Measurements from ENCODE around the gene PRRT1. TPM values are rescaled to one million over a fixed set of nuclear protein-coding genes. Genes with fewer than 3 reads are reported as not detected.
A peak's percentile ranks its signal among the peaks of the same experiment; 100 is the strongest.

PRRT1 gene
- total RNA-seq, 1 donor from 2014 or later, result not detected

GRCh38 chr6:32168350-32168749 is 16.6 kb upstream of the PRRT1 start:
- H3K4me3 ChIP-seq, result peak overlapping the region; percentile 17

GRCh38 chr6:32167761-32168262 is 16.1 kb upstream of the PRRT1 start:
- peaks cover 13% of the 10 kb centered on the region for H3K79me2 ChIP-seq (ENCODE audit: low read depth)
- peak overlapping the region; percentile 59 for H3K27ac ChIP-seq
- H3K4me3 Mint-ChIP-seq, result no peak overlapping the region
- no peaks in the 10 kb centered on the region for H3K36me3 ChIP-seq
- H3K27ac Mint-ChIP-seq, result peak overlapping the region; percentile 27
- H3K9ac ChIP-seq, result no peak overlapping the region
- TF ChIP-seq EZH2 (IDR thresholded peaks at IDR 0.05) (no peak), EZH2phosphoT487 (IDR thresholded peaks at IDR 0.05) (no peak), CTCF (IDR thresholded peaks at IDR 0.05) (no peak)
- peaks cover 9% of the 10 kb centered on the region for H3K4me1 Mint-ChIP-seq
- peaks cover 3% of the 10 kb centered on the region for H3K27me3 Mint-ChIP-seq (ENCODE audit: insufficient read depth, low read depth)
- peaks cover 40% of the 10 kb centered on the region for H3K36me3 Mint-ChIP-seq
- H3K9me3 Mint-ChIP-seq, result no peaks in the 10 kb centered on the region
- H3K9me3 ChIP-seq (ENCODE audit: low read depth), result no peaks in the 10 kb centered on the region
- peak overlapping the region; percentile 17 for H3K4me3 ChIP-seq
- H3K27me3 ChIP-seq, result no peaks in the 10 kb centered on the region
- peaks cover 10% of the 10 kb centered on the region for H4K20me1 ChIP-seq (ENCODE audit: low read depth)
- peak overlapping the region; percentile 7 for H3K4me2 ChIP-seq
- H2AFZ ChIP-seq (replicated peaks), result no peak overlapping the region
- H3K4me1 ChIP-seq, result peaks cover 30% of the 10 kb centered on the region
- DNase-seq (ENCODE audit: low spot score), result peak; percentile 72
- H3F3A ChIP-seq (ENCODE audit: low read depth), result peaks cover 50% of the 10 kb centered on the region

More at GRCh38 chr6:32168350-32168749, 16.6 kb upstream of the PRRT1 start:
- Mint-ChIP-seq H3K27ac (no peak overlapping the region), H3K4me3 (no peak overlapping the region), H3K27me3 (ENCODE audit: insufficient read depth, low read depth) (peaks cover 3% of the 10 kb centered on the region), H3K36me3 (peaks cover 36% of the 10 kb centered on the region), H3K4me1 (peaks cover 10% of the 10 kb centered on the region), H3K9me3 (no peaks in the 10 kb centered on the region)
- Histone ChIP-seq H3K36me3 (no peaks in the 10 kb centered on the region), H4K20me1 (ENCODE audit: low read depth) (peaks cover 16% of the 10 kb centered on the region), H3K27ac (peak overlapping the region; percentile 59), H3K27me3 (no peaks in the 10 kb centered on the region), H3K9ac (no peak overlapping the region), H3F3A (ENCODE audit: low read depth) (peaks cover 50% of the 10 kb centered on the region), H3K4me1 (peaks cover 29% of the 10 kb centered on the region), H3K4me2 (peak overlapping the region; percentile 7), H3K79me2 (ENCODE audit: low read depth) (peaks cover 19% of the 10 kb centered on the region), H3K9me3 (ENCODE audit: low read depth) (no peaks in the 10 kb centered on the region), H2AFZ (replicated peaks) (no peak overlapping the region)
- TF ChIP-seq EZH2 (IDR thresholded peaks at IDR 0.05) (no peak), CTCF (IDR thresholded peaks at IDR 0.05) (no peak), EZH2phosphoT487 (IDR thresholded peaks at IDR 0.05) (no peak)
- no peak for DNase-seq (ENCODE audit: low spot score)

GRCh38 chr6:32167154-32167760 is 15.5 kb upstream of the PRRT1 start:
- Mint-ChIP-seq H3K36me3 (peaks cover 45% of the 10 kb centered on the region), H3K27ac (peak overlapping the region; percentile 27), H3K4me1 (peaks cover 9% of the 10 kb centered on the region), H3K4me3 (no peak overlapping the region), H3K27me3 (ENCODE audit: insufficient read depth, low read depth) (peaks cover 3% of the 10 kb centered on the region), H3K9me3 (no peaks in the 10 kb centered on the region)
- TF ChIP-seq CTCF (IDR thresholded peaks at IDR 0.05) (no peak), EZH2 (IDR thresholded peaks at IDR 0.05) (no peak), EZH2phosphoT487 (IDR thresholded peaks at IDR 0.05) (no peak)
- peak overlapping the region; percentile 7 for H3K4me2 ChIP-seq
- no peak overlapping the region for H3K4me3 ChIP-seq
- H3K36me3 ChIP-seq, result no peaks in the 10 kb centered on the region
- no peak overlapping the region for H2AFZ ChIP-seq (replicated peaks)
- H3F3A ChIP-seq (ENCODE audit: low read depth), result peaks cover 50% of the 10 kb centered on the region
- H3K9ac ChIP-seq, result no peak overlapping the region
- DNase-seq (ENCODE audit: low spot score), result no peak
- H3K79me2 ChIP-seq (ENCODE audit: low read depth), result peaks cover 8% of the 10 kb centered on the region
- H3K27me3 ChIP-seq, result no peaks in the 10 kb centered on the region
- H3K4me1 ChIP-seq, result peaks cover 30% of the 10 kb centered on the region
- no peaks in the 10 kb centered on the region for H3K9me3 ChIP-seq (ENCODE audit: low read depth)
- peak overlapping the region; percentile 59 for H3K27ac ChIP-seq
- H4K20me1 ChIP-seq (ENCODE audit: low read depth), result peaks cover 6% of the 10 kb centered on the region
